ENCODE measurements around the gene LMTK3.
A peak's percentile ranks its signal among the peaks of the same experiment; 100 is the strongest.

Gene LMTK3

GRCh38 chr19:48506138-48506733, 5.4 kb downstream of the LMTK3 start (continued):
- TF ChIP-seq ZC3H10 (CRISPR knock-in tag; IDR thresholded peaks at IDR 0.05): no peak
- no peak for TF ChIP-seq TCF4 (CRISPR knock-in tag; IDR thresholded peaks at IDR 0.05; ENCODE audit: borderline replicate concordance)
- TF ChIP-seq ZNF8 (CRISPR knock-in tag; IDR thresholded peaks at IDR 0.05): no peak
- TF ChIP-seq PPARA (CRISPR knock-in tag; IDR thresholded peaks at IDR 0.05; ENCODE audit: borderline replicate concordance): no peak

GRCh38 chr19:48502350-48503018, 9.2 kb downstream of the LMTK3 start:
- ATAC-seq: no peak
- TF ChIP-seq TCF4 (CRISPR knock-in tag; IDR thresholded peaks at IDR 0.05; ENCODE audit: borderline replicate concordance): no peak
- TF ChIP-seq CSDC2 (CRISPR knock-in tag; IDR thresholded peaks at IDR 0.05): no peak
- no peak for TF ChIP-seq ZNF70 (CRISPR knock-in tag; IDR thresholded peaks at IDR 0.05)
- TF ChIP-seq RARB (CRISPR knock-in tag; IDR thresholded peaks at IDR 0.05): no peak
- TF ChIP-seq ESRRG (CRISPR knock-in tag; IDR thresholded peaks at IDR 0.05): no peak
- no peak for TF ChIP-seq OSR1 (CRISPR knock-in tag; IDR thresholded peaks at IDR 0.05)
- no peak for TF ChIP-seq ZC3H10 (CRISPR knock-in tag; IDR thresholded peaks at IDR 0.05)
- TF ChIP-seq TSHZ2 (CRISPR knock-in tag; IDR thresholded peaks at IDR 0.05): no peak
- TF ChIP-seq, protein P1, sequence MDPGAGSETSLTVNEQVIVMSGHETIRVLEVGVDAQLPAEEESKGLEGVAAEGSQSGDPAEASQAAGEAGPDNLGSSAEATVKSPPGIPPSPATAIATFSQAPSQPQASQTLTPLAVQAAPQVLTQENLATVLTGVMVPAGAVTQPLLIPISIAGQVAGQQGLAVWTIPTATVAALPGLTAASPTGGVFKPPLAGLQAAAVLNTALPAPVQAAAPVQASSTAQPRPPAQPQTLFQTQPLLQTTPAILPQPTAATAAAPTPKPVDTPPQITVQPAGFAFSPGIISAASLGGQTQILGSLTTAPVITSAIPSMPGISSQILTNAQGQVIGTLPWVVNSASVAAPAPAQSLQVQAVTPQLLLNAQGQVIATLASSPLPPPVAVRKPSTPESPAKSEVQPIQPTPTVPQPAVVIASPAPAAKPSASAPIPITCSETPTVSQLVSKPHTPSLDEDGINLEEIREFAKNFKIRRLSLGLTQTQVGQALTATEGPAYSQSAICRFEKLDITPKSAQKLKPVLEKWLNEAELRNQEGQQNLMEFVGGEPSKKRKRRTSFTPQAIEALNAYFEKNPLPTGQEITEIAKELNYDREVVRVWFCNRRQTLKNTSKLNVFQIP (CRISPR knock-in tag; IDR thresholded peaks at IDR 0.05; ENCODE audit: borderline replicate concordance, low read depth): no peak
- no peak for TF ChIP-seq ZFP3 (CRISPR knock-in tag; IDR thresholded peaks at IDR 0.05)
- no peak for TF ChIP-seq ZFP30 (CRISPR knock-in tag; IDR thresholded peaks at IDR 0.05)
- no peak for TF ChIP-seq SNAI2 (CRISPR knock-in tag; IDR thresholded peaks at IDR 0.05)
- TF ChIP-seq, protein P2, sequence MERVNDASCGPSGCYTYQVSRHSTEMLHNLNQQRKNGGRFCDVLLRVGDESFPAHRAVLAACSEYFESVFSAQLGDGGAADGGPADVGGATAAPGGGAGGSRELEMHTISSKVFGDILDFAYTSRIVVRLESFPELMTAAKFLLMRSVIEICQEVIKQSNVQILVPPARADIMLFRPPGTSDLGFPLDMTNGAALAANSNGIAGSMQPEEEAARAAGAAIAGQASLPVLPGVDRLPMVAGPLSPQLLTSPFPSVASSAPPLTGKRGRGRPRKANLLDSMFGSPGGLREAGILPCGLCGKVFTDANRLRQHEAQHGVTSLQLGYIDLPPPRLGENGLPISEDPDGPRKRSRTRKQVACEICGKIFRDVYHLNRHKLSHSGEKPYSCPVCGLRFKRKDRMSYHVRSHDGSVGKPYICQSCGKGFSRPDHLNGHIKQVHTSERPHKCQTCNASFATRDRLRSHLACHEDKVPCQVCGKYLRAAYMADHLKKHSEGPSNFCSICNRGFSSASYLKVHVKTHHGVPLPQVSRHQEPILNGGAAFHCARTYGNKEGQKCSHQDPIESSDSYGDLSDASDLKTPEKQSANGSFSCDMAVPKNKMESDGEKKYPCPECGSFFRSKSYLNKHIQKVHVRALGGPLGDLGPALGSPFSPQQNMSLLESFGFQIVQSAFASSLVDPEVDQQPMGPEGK (CRISPR knock-in tag; IDR thresholded peaks at IDR 0.05; ENCODE audit: borderline replicate concordance): no peak
- TF ChIP-seq ARNTL (CRISPR knock-in tag; IDR thresholded peaks at IDR 0.05; ENCODE audit: borderline replicate concordance, low read depth): no peak
- TF ChIP-seq CREB5 (CRISPR knock-in tag; IDR thresholded peaks at IDR 0.05; ENCODE audit: low read depth): no peak
- no peak for TF ChIP-seq ZNF8 (CRISPR knock-in tag; IDR thresholded peaks at IDR 0.05)
- TF ChIP-seq BACH2 (CRISPR knock-in tag; IDR thresholded peaks at IDR 0.05; ENCODE audit: borderline replicate concordance): no peak
- TF ChIP-seq ISL1 (CRISPR knock-in tag; IDR thresholded peaks at IDR 0.05): no peak

DNA sequence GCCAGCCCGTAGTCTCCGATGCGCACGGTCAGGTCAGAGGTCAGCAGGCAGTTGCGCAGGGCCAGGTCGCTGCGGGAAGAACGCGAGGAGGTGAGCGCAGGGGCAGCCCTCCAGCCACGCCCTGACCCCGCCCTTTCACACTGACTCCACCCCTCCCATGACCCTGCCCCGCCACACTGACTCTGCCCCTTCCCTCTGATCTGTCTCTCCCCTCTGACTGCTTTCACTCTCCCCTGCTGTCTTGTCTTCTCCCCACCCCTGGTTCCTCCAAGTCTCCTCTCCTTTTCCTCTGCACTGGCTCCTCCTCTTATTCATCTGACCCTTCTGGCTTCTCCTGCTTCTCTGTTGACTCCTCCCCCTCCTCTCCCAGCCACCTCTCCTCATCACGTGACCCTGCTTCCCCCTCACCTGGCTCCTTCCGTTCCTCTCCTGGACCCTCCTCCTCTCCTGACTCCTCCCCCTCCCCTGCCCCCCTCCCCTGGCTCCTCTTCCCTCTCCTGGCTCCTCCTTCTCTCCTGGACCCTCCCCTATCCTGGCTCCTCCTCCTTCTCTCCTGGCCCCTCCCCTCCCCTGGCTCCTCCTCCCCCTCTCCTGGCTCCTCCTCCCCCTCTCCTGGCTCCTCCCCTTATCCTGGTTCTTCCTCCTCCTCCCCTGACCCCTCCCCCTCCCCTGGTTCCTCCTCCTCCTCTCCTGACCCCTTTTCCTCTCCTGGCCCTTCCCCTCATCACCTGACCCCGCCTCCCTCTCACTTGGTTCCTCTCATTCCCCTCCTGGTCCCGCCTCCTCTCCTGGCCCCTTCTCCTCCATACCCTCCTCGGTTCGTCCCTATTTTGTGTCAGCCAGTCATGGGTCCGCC, 9.9 kb downstream of the LMTK3 start:
- TF ChIP-seq TSHZ2 (CRISPR knock-in tag; IDR thresholded peaks at IDR 0.05): no peak
- TF ChIP-seq ZNF565 (CRISPR knock-in tag; conservative IDR thresholded peaks at IDR 0.05; ENCODE audit: low read depth): no peak
- no peak for TF ChIP-seq GLIS3 (CRISPR knock-in tag; IDR thresholded peaks at IDR 0.05)
- no peak for TF ChIP-seq ZFP3 (CRISPR knock-in tag; IDR thresholded peaks at IDR 0.05)
- TF ChIP-seq, protein P1 (CRISPR knock-in tag; IDR thresholded peaks at IDR 0.05; ENCODE audit: borderline replicate concordance, low read depth): no peak
- peak; percentile 55 for ATAC-seq

Data from SK-N-SH treated with all-trans-retinoic acid at 6 μM for 48 hours (cell line).